ENCODE measurements around the gene PSENEN.
"Not testable (repeated sequence)": the region's sequence is repeated elsewhere in the genome, so short reads cannot be mapped to it uniquely, and the experiment has no call there.

Gene PSENEN

GRCh38 chr19:35718345-35719041, 27.0 kb upstream of the PSENEN start:
- in situ Hi-C loops (cut with MboI; ENCODE audit: low sequenced_read_pairs), result no loop called here

- in situ Hi-C loops (cut with MboI; ENCODE audit: low sequenced_read_pairs), result no loop called here
Observed at GRCh38 chr19:35719402-35720162, 25.9 kb upstream of the PSENEN start.

- in situ Hi-C loops (cut with MboI; ENCODE audit: low sequenced_read_pairs), result no loop called here
Observed at GRCh38 chr19:35720163-35720524, 25.3 kb upstream of the PSENEN start.

GRCh38 chr19:35720648-35721047, 24.8 kb upstream of the PSENEN start:
- in situ Hi-C loops (cut with MboI; ENCODE audit: low sequenced_read_pairs), result no loop called here

GRCh38 chr19:35721374-35721773, 24.1 kb upstream of the PSENEN start:
- in situ Hi-C loops (cut with MboI; ENCODE audit: low sequenced_read_pairs), result no loop called here

- in situ Hi-C loops (cut with MboI; ENCODE audit: low sequenced_read_pairs), result no loop called here
Observed at GRCh38 chr19:35722461-35722860, 23.0 kb upstream of the PSENEN start.

- in situ Hi-C loops (cut with MboI; ENCODE audit: low sequenced_read_pairs), result no loop called here
Observed at GRCh38 chr19:35722897-35723296, 22.6 kb upstream of the PSENEN start.

GRCh38 chr19:35723671-35724070, 21.8 kb upstream of the PSENEN start:
- in situ Hi-C loops (cut with MboI; ENCODE audit: low sequenced_read_pairs), result no loop called here

GRCh38 chr19:35724132-35724531, 21.3 kb upstream of the PSENEN start:
- in situ Hi-C loops (cut with MboI; ENCODE audit: low sequenced_read_pairs), result not testable (repeated sequence)

GRCh38 chr19:35724560-35724959, 20.9 kb upstream of the PSENEN start:
- in situ Hi-C loops (cut with MboI; ENCODE audit: low sequenced_read_pairs), result no loop called here

- in situ Hi-C loops (cut with MboI; ENCODE audit: low sequenced_read_pairs), result no loop called here
Observed at GRCh38 chr19:35725216-35725861, 20.1 kb upstream of the PSENEN start.

GRCh38 chr19:35727053-35727955, 18.1 kb upstream of the PSENEN start:
- in situ Hi-C loops (cut with MboI; ENCODE audit: low sequenced_read_pairs), result no loop called here

- in situ Hi-C loops (cut with MboI; ENCODE audit: low sequenced_read_pairs), result no loop called here
Observed at GRCh38 chr19:35727956-35728706, 17.3 kb upstream of the PSENEN start.

- in situ Hi-C loops (cut with MboI; ENCODE audit: low sequenced_read_pairs), result no loop called here
Observed at GRCh38 chr19:35729021-35729420, 16.4 kb upstream of the PSENEN start.

- in situ Hi-C loops (cut with MboI; ENCODE audit: low sequenced_read_pairs), result no loop called here
Observed at GRCh38 chr19:35729763-35730162, 15.7 kb upstream of the PSENEN start.

GRCh38 chr19:35730326-35730725, 15.1 kb upstream of the PSENEN start:
- in situ Hi-C loops (cut with MboI; ENCODE audit: low sequenced_read_pairs), result no loop called here

- in situ Hi-C loops (cut with MboI; ENCODE audit: low sequenced_read_pairs), result no loop called here
Observed at GRCh38 chr19:35731353-35731752, 14.1 kb upstream of the PSENEN start.

- in situ Hi-C loops (cut with MboI; ENCODE audit: low sequenced_read_pairs), result no loop called here
Observed at GRCh38 chr19:35731779-35732405, 13.6 kb upstream of the PSENEN start.

GRCh38 chr19:35732540-35733179, 12.8 kb upstream of the PSENEN start:
- in situ Hi-C loops (cut with MboI; ENCODE audit: low sequenced_read_pairs), result no loop called here
